T-helper 2 cell treated with Interferon-gamma antibody and Interleukin-4, amounts not matched to agents 5 μg/mL and 100 μg/mL, for 36 hours (primary cell): Measurements from ENCODE around the gene BPI.
"Not testable (repeated sequence)": the region's sequence is repeated elsewhere in the genome, so short reads cannot be mapped to it uniquely, and the experiment has no call there.

Experiments used
- DNase-seq: peaks from one replicate; pipeline ENCODE4 v3.0.0; 2021; ENCODE audit warnings: low spot score
- H3K27ac Mint-ChIP-seq: one replicate; pipeline ENCODE4 v1.8.0; 2021; ENCODE audit warnings: mild to moderate bottlenecking, mixed read lengths
- H3K27me3 Mint-ChIP-seq: one replicate; pipeline ENCODE4 v1.8.0; 2021; ENCODE audit warnings: low read depth, mixed read lengths
- H3K36me3 Mint-ChIP-seq: one replicate; pipeline ENCODE4 v1.8.0; 2021; ENCODE audit warnings: low read depth, mixed read lengths
- H3K4me1 Mint-ChIP-seq: one replicate; pipeline ENCODE4 v1.8.0; 2021; ENCODE audit warnings: low read depth, mixed read lengths
- H3K4me3 Mint-ChIP-seq: one replicate; pipeline ENCODE4 v1.8.0; 2022; ENCODE audit warnings: mild to moderate bottlenecking, moderate library complexity, mixed read lengths
- H3K9me3 Mint-ChIP-seq: one replicate; pipeline ENCODE4 v1.8.0; 2021; ENCODE audit warnings: mixed read lengths

Gene BPI

GRCh38 chr20:38304845-38305447, 990 bp downstream of the BPI start:
- no peak for DNase-seq
- H3K4me1 Mint-ChIP-seq: peaks cover 10% of the 10 kb centered on the region
- peaks cover 38% of the 10 kb centered on the region for H3K27me3 Mint-ChIP-seq
- no peaks in the 10 kb centered on the region for H3K36me3 Mint-ChIP-seq
- H3K27ac Mint-ChIP-seq: no peak overlapping the region
- H3K9me3 Mint-ChIP-seq: no peaks in the 10 kb centered on the region
- no peak overlapping the region for H3K4me3 Mint-ChIP-seq

- Mint-ChIP-seq H3K9me3 (no peaks in the 10 kb centered on the region), H3K27me3 (peaks cover 38% of the 10 kb centered on the region), H3K4me1 (peaks cover 10% of the 10 kb centered on the region), H3K27ac (no peak overlapping the region), H3K4me3 (no peak overlapping the region), H3K36me3 (no peaks in the 10 kb centered on the region)
- no peak for DNase-seq
Observed at GRCh38 chr20:38305541-38305940, 1.6 kb downstream of the BPI start.

GRCh38 chr20:38306379-38306778, 2.4 kb downstream of the BPI start:
- H3K4me1 Mint-ChIP-seq: peaks cover 10% of the 10 kb centered on the region
- H3K9me3 Mint-ChIP-seq: no peaks in the 10 kb centered on the region
- H3K27ac Mint-ChIP-seq: no peak overlapping the region
- H3K36me3 Mint-ChIP-seq: no peaks in the 10 kb centered on the region
- no peak for DNase-seq
- no peak overlapping the region for H3K4me3 Mint-ChIP-seq
- peaks cover 34% of the 10 kb centered on the region for H3K27me3 Mint-ChIP-seq

- peaks cover 27% of the 10 kb centered on the region for H3K27me3 Mint-ChIP-seq
- H3K36me3 Mint-ChIP-seq: no peaks in the 10 kb centered on the region
- H3K4me3 Mint-ChIP-seq: no peak overlapping the region
- H3K9me3 Mint-ChIP-seq: no peaks in the 10 kb centered on the region
- no peak overlapping the region for H3K27ac Mint-ChIP-seq
- H3K4me1 Mint-ChIP-seq: peaks cover 10% of the 10 kb centered on the region
- DNase-seq: no peak
Observed at GRCh38 chr20:38307371-38308046, 3.6 kb downstream of the BPI start.

GRCh38 chr20:38308047-38308438, 4.1 kb downstream of the BPI start:
- Mint-ChIP-seq H3K27me3 (peaks cover 23% of the 10 kb centered on the region), H3K4me3 (no peak overlapping the region), H3K36me3 (no peaks in the 10 kb centered on the region)

GRCh38 chr20:38308447-38308846, 4.5 kb downstream of the BPI start:
- Mint-ChIP-seq H3K27me3 (peaks cover 19% of the 10 kb centered on the region), H3K9me3 (no peaks in the 10 kb centered on the region)
- DNase-seq: no peak

More at GRCh38 chr20:38308047-38308438, 4.1 kb downstream of the BPI start:
- no peaks in the 10 kb centered on the region for H3K9me3 Mint-ChIP-seq
- DNase-seq: no peak
- peaks cover 10% of the 10 kb centered on the region for H3K4me1 Mint-ChIP-seq
- no peak overlapping the region for H3K27ac Mint-ChIP-seq

GRCh38 chr20:38311091-38311490, 7.1 kb downstream of the BPI start:
- DNase-seq: no peak
- H3K36me3 Mint-ChIP-seq: no peaks in the 10 kb centered on the region
- no peaks in the 10 kb centered on the region for H3K9me3 Mint-ChIP-seq
- no peak overlapping the region for H3K27ac Mint-ChIP-seq
- H3K4me1 Mint-ChIP-seq: no peaks in the 10 kb centered on the region
- H3K27me3 Mint-ChIP-seq: peaks cover 4% of the 10 kb centered on the region
- H3K4me3 Mint-ChIP-seq: no peak overlapping the region

More at GRCh38 chr20:38308447-38308846, 4.5 kb downstream of the BPI start:
- H3K4me1 Mint-ChIP-seq: peaks cover 7% of the 10 kb centered on the region
- H3K36me3 Mint-ChIP-seq: no peaks in the 10 kb centered on the region
- no peak overlapping the region for H3K4me3 Mint-ChIP-seq
- H3K27ac Mint-ChIP-seq: no peak overlapping the region

GRCh38 chr20:38311491-38311890, 7.5 kb downstream of the BPI start:
- H3K27me3 Mint-ChIP-seq: peaks cover 2% of the 10 kb centered on the region
- H3K27ac Mint-ChIP-seq: no peak overlapping the region
- H3K36me3 Mint-ChIP-seq: no peaks in the 10 kb centered on the region
- no peak for DNase-seq
- H3K4me3 Mint-ChIP-seq: no peak overlapping the region
- H3K9me3 Mint-ChIP-seq: no peaks in the 10 kb centered on the region
- no peaks in the 10 kb centered on the region for H3K4me1 Mint-ChIP-seq

- Mint-ChIP-seq H3K27ac (no peak overlapping the region), H3K9me3 (no peaks in the 10 kb centered on the region), H3K36me3 (no peaks in the 10 kb centered on the region), H3K4me1 (no peaks in the 10 kb centered on the region), H3K27me3 (no peaks in the 10 kb centered on the region), H3K4me3 (no peak overlapping the region)
- no peak for DNase-seq
Observed at GRCh38 chr20:38313676-38314075, 9.7 kb downstream of the BPI start.

- DNase-seq, H3K4me1 Mint-ChIP-seq, H3K4me3 Mint-ChIP-seq, H3K36me3 Mint-ChIP-seq, H3K9me3 Mint-ChIP-seq, H3K27me3 Mint-ChIP-seq, H3K27ac Mint-ChIP-seq: not testable (repeated sequence)
Observed at GRCh38 chr20:38314350-38314749, 10.4 kb downstream of the BPI start.

- no peak for DNase-seq
- Mint-ChIP-seq H3K4me3 (no peak overlapping the region), H3K9me3 (no peaks in the 10 kb centered on the region), H3K27me3 (peaks cover 5% of the 10 kb centered on the region), H3K36me3 (no peaks in the 10 kb centered on the region), H3K27ac (no peak overlapping the region), H3K4me1 (no peaks in the 10 kb centered on the region)
Observed at GRCh38 chr20:38315290-38315966, 11.5 kb downstream of the BPI start.

- Mint-ChIP-seq H3K36me3 (no peaks in the 10 kb centered on the region), H3K9me3 (no peaks in the 10 kb centered on the region), H3K4me1 (no peaks in the 10 kb centered on the region), H3K27ac (no peak overlapping the region), H3K4me3 (no peak overlapping the region), H3K27me3 (peaks cover 8% of the 10 kb centered on the region)
- no peak for DNase-seq
Observed at GRCh38 chr20:38316341-38316740, 12.4 kb downstream of the BPI start.

GRCh38 chr20:38317422-38317821, 13.5 kb downstream of the BPI start:
- DNase-seq: no peak
- H3K27ac Mint-ChIP-seq: no peak overlapping the region
- H3K4me3 Mint-ChIP-seq: no peak overlapping the region
- H3K9me3 Mint-ChIP-seq: no peaks in the 10 kb centered on the region
- H3K27me3 Mint-ChIP-seq: peaks cover 12% of the 10 kb centered on the region
- H3K4me1 Mint-ChIP-seq: no peaks in the 10 kb centered on the region
- H3K36me3 Mint-ChIP-seq: no peaks in the 10 kb centered on the region

GRCh38 chr20:38320221-38320620, 16.3 kb downstream of the BPI start:
- Mint-ChIP-seq H3K27ac (no peak overlapping the region), H3K4me1 (no peaks in the 10 kb centered on the region), H3K9me3 (no peaks in the 10 kb centered on the region), H3K27me3 (peaks cover 12% of the 10 kb centered on the region), H3K36me3 (no peaks in the 10 kb centered on the region), H3K4me3 (no peak overlapping the region)
- no peak for DNase-seq
